H9 (cell line): ENCODE measurements around the gene ARPC4. TPM values are rescaled to one million over a fixed set of nuclear protein-coding genes. Genes with fewer than 3 reads are reported as not detected.

ENCODE experiments used
- DNase-seq: peaks from one replicate; pipeline ENCODE4 v3.0.0-alpha.2; 2017
- H2AFZ ChIP-seq: one replicate; pipeline ENCODE4 v1.6.1; 2013; ENCODE audit warnings: mild to moderate bottlenecking, low read length, control low read depth, moderate library complexity
- H2AK5ac ChIP-seq: 2 replicates; pipeline ENCODE4 v1.6.1; 2013; ENCODE audit warnings: low read length, control low read depth, mixed read lengths; ENCODE audit not compliant: insufficient read length
- H2BK120ac ChIP-seq: one replicate; pipeline ENCODE4 v1.6.1; 2013; ENCODE audit warnings: low read depth, mild to moderate bottlenecking, low read length, control low read depth, inconsistent platforms; ENCODE audit not compliant: poor library complexity, severe bottlenecking
- H2BK12ac ChIP-seq: 2 replicates; pipeline ENCODE4 v1.6.1; 2013; ENCODE audit warnings: low read length, control low read depth, mixed read lengths, low read depth; ENCODE audit not compliant: insufficient read length
- H2BK15ac ChIP-seq: 2 replicates; pipeline ENCODE4 v1.6.1; 2013; ENCODE audit warnings: low read depth, low read length, control low read depth
- H2BK20ac ChIP-seq: one replicate; pipeline ENCODE4 v1.6.1; 2013; ENCODE audit warnings: low read depth, mild to moderate bottlenecking, low read length, control low read depth, inconsistent platforms; ENCODE audit not compliant: poor library complexity, severe bottlenecking
- H2BK5ac ChIP-seq: 2 replicates; pipeline ENCODE4 v1.6.1; 2013; ENCODE audit warnings: low read length, control low read depth, mixed read lengths; ENCODE audit not compliant: insufficient read length
- H3K14ac ChIP-seq: 2 replicates; pipeline ENCODE4 v1.6.1; 2013; ENCODE audit warnings: low read length, control low read depth; ENCODE audit not compliant: insufficient read depth
- H3K18ac ChIP-seq: 2 replicates; pipeline ENCODE4 v1.6.1; 2013; ENCODE audit warnings: low read depth, mild to moderate bottlenecking, mixed read lengths, low read length, control low read depth; ENCODE audit not compliant: insufficient read length
- H3K23ac ChIP-seq: 2 replicates; pipeline ENCODE4 v1.6.1; 2013; ENCODE audit warnings: low read length, control low read depth, mixed read lengths, low read depth; ENCODE audit not compliant: insufficient read length
- H3K23me2 ChIP-seq: 2 replicates; pipeline ENCODE4 v1.6.1; 2013; ENCODE audit warnings: low read depth, mild to moderate bottlenecking, mixed read lengths, low read length, control low read depth; ENCODE audit not compliant: insufficient read length, poor library complexity, severe bottlenecking
- H3K27ac ChIP-seq: 2 replicates; pipeline ENCODE4 v1.5.1; 2013; ENCODE audit warnings: low read length, control low read depth, mixed read lengths, low read depth; ENCODE audit not compliant: insufficient read length
- H3K27me3 ChIP-seq: 2 replicates; pipeline ENCODE4 v1.6.1; 2013; ENCODE audit warnings: low read length, control low read depth, inconsistent platforms; ENCODE audit not compliant: insufficient read depth
- H3K4ac ChIP-seq: 2 replicates; pipeline ENCODE4 v1.6.1; 2013; ENCODE audit warnings: low read depth, mild to moderate bottlenecking, control low read depth, inconsistent platforms, low read length, moderate library complexity
- H3K4me1 ChIP-seq: 2 replicates; pipeline ENCODE4 v1.6.1; 2013; ENCODE audit warnings: low read length, control low read depth, inconsistent platforms; ENCODE audit not compliant: insufficient read depth
- H3K4me2 ChIP-seq: 2 replicates; pipeline ENCODE4 v1.6.1; 2013; ENCODE audit warnings: low read length, control low read depth, mixed read lengths; ENCODE audit not compliant: insufficient read length, insufficient read depth
- H3K56ac ChIP-seq: 2 replicates; pipeline ENCODE4 v1.6.1; 2013; ENCODE audit warnings: low read depth, mild to moderate bottlenecking, mixed read lengths, low read length, control low read depth; ENCODE audit not compliant: insufficient read length
- H3K79me1 ChIP-seq: 2 replicates; pipeline ENCODE4 v1.6.1; 2013; ENCODE audit warnings: low read depth, mild to moderate bottlenecking, moderate library complexity, low read length, control low read depth, inconsistent platforms; ENCODE audit not compliant: insufficient read depth, poor library complexity, severe bottlenecking
- H3K79me2 ChIP-seq: 2 replicates; pipeline ENCODE4 v1.6.1; 2013; ENCODE audit warnings: low read length, control low read depth, inconsistent platforms; ENCODE audit not compliant: insufficient read depth
- H3K9ac ChIP-seq: 2 replicates; pipeline ENCODE4 v1.6.1; 2013; ENCODE audit warnings: low read length, control low read depth, mixed read lengths; ENCODE audit not compliant: insufficient read length; ENCODE audit errors: extremely low read depth
- H3K9me3 ChIP-seq: one replicate; pipeline ENCODE4 v1.6.1; 2013; ENCODE audit warnings: low read depth, low read length, inconsistent platforms; ENCODE audit not compliant: control insufficient read depth
- H3T11ph ChIP-seq: one replicate; pipeline ENCODE4 v1.6.1; 2013; ENCODE audit warnings: mild to moderate bottlenecking, low read length, control low read depth, inconsistent platforms
- H4K20me1 ChIP-seq: one replicate; pipeline ENCODE4 v1.6.1; 2013; ENCODE audit not compliant: control insufficient read depth, insufficient read length, insufficient read depth
- H4K5ac ChIP-seq: 2 replicates; pipeline ENCODE4 v1.6.1; 2013; ENCODE audit warnings: low read depth, mild to moderate bottlenecking, mixed read lengths, low read length, control low read depth; ENCODE audit not compliant: insufficient read length
- H4K8ac ChIP-seq: replicated peaks from 2 replicates; pipeline ENCODE4 v1.6.1; 2013; ENCODE audit warnings: low read length, control low read depth, mixed read lengths, low read depth; ENCODE audit not compliant: insufficient read length
- H4K91ac ChIP-seq: 2 replicates; pipeline ENCODE4 v1.6.1; 2013; ENCODE audit warnings: low read depth, mild to moderate bottlenecking, moderate library complexity, mixed read lengths, low read length, control low read depth; ENCODE audit not compliant: insufficient read length
- H3K27ac Mint-ChIP-seq, 3 experiments: 2 replicates in 2 of 3; 3 replicates in 1 of 3; pipeline ENCODE4 v1.8.0; 2020 to 2021; ENCODE audit warnings: mixed read lengths in 3 of 3, mild to moderate bottlenecking in 1 of 3, moderate library complexity in 1 of 3
- H3K27me3 Mint-ChIP-seq: 2 replicates; pipeline ENCODE4 v1.8.0; 2021; ENCODE audit warnings: low read depth, mild to moderate bottlenecking, moderate library complexity, mixed read lengths
- H3K36me3 Mint-ChIP-seq, 3 experiments: 2 replicates in 2 of 3; 3 replicates in 1 of 3; pipeline ENCODE4 v1.8.0; 2020 to 2021; ENCODE audit warnings: low read depth in 3 of 3, mixed read lengths in 3 of 3; ENCODE audit not compliant: insufficient read depth in 1 of 3
- H3K4me1 Mint-ChIP-seq, 2 experiments: 2 replicates each; pipeline ENCODE4 v1.8.0; 2020; ENCODE audit warnings: mixed read lengths in 2 of 2
- H3K4me3 Mint-ChIP-seq, 2 experiments: 2 replicates in 1 of 2; 3 replicates in 1 of 2; pipeline ENCODE4 v1.8.0; 2020 to 2021; ENCODE audit warnings: mild to moderate bottlenecking in 2 of 2, mixed read lengths in 2 of 2, moderate library complexity in 1 of 2
- H3K9me3 Mint-ChIP-seq, 2 experiments: 2 replicates in 1 of 2; 3 replicates in 1 of 2; pipeline ENCODE4 v1.8.0; 2020; ENCODE audit warnings: mild to moderate bottlenecking in 2 of 2, mixed read lengths in 2 of 2, moderate library complexity in 1 of 2
- WGBS: extraction: QIAGEN DNeasy Blood & Tissue Kit; methylation state at CpG from one replicate; pipeline ENCODE4 v1.1.7; 2013; ENCODE audit warnings: missing lambda C conversion rate, low lambda C conversion rate, mixed read lengths; ENCODE audit not compliant: insufficient read length; ENCODE audit errors: extremely low coverage; 5-methylcytosine and 5-hydroxymethylcytosine counted together
- total RNA-seq: library from RNA; stranded (reverse); gene quantifications from 2 replicates; pipeline ENCODE4 v1.2.1, GENCODE V29; 2021
- TF ChIP-seq, protein P1 (sequence below): fragments of 200-600 bp; sonication (generic); conservative IDR thresholded peaks from 3 replicates; pipeline ENCODE4 v1.8.0; 2021; ENCODE audit warnings: antibody characterized with exemption, mild to moderate bottlenecking

The ARPC4 gene
- total RNA-seq, 1 experiment from 2014 or later: 161 TPM

DNA sequence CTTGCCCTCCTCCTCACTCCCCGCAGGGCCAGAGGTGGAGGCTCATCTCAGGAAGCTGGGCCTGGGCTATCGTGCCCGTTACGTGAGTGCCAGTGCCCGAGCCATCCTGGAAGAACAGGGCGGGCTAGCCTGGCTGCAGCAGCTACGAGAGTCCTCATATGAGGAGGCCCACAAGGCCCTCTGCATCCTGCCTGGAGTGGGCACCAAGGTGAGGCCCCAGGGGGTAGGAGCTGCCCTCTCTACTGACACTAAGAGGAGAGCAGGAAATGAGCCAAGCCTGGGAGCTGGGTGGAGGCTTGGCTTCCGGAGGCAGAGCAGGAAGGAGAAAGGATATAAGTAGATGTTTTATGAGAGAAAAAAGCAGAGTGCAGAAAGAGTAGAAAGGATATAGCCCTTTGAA is 38.2 kb upstream of the ARPC4 start:
- no peak overlapping the region for H2BK12ac ChIP-seq
- Mint-ChIP-seq H3K4me3 (no peak overlapping the region), H3K27ac (no peak overlapping the region), H3K4me1 (peaks cover 6 to 7% of the 10 kb centered on the region in 2 experiments), H3K9me3 (no peaks in the 10 kb centered on the region), H3K36me3 (peaks cover 28 to 78% (median 71%) of the 10 kb centered on the region in 3 experiments), H3K27me3 (no peaks in the 10 kb centered on the region; the same call in 1 of the 2 replicates)
- no peaks in the 10 kb centered on the region for H3K79me1 ChIP-seq
- no peaks in the 10 kb centered on the region for H4K20me1 ChIP-seq
- H2BK15ac ChIP-seq: no peak overlapping the region
- H3K4me2 ChIP-seq: no peak overlapping the region
- H3K23me2 ChIP-seq: no peaks in the 10 kb centered on the region
- no peak overlapping the region for H3K14ac ChIP-seq
- no peak overlapping the region for H3K27ac ChIP-seq
- no peak overlapping the region for H2BK120ac ChIP-seq
- H3K9me3 ChIP-seq: no peaks in the 10 kb centered on the region
- no peak overlapping the region for H3K23ac ChIP-seq
- no peak overlapping the region for H3K18ac ChIP-seq
- no peak overlapping the region for H2AK5ac ChIP-seq
- H3K4me1 ChIP-seq: no peaks in the 10 kb centered on the region
- no CpG with 5 or more reads among the region's 8 CpGs for WGBS
- H3T11ph ChIP-seq: no peak overlapping the region
- no peak for DNase-seq
- H4K91ac ChIP-seq: no peak overlapping the region
- H3K27me3 ChIP-seq: no peaks in the 10 kb centered on the region
- no peak overlapping the region for H2BK5ac ChIP-seq
- no peak overlapping the region for H3K4ac ChIP-seq
- TF ChIP-seq, protein P1, sequence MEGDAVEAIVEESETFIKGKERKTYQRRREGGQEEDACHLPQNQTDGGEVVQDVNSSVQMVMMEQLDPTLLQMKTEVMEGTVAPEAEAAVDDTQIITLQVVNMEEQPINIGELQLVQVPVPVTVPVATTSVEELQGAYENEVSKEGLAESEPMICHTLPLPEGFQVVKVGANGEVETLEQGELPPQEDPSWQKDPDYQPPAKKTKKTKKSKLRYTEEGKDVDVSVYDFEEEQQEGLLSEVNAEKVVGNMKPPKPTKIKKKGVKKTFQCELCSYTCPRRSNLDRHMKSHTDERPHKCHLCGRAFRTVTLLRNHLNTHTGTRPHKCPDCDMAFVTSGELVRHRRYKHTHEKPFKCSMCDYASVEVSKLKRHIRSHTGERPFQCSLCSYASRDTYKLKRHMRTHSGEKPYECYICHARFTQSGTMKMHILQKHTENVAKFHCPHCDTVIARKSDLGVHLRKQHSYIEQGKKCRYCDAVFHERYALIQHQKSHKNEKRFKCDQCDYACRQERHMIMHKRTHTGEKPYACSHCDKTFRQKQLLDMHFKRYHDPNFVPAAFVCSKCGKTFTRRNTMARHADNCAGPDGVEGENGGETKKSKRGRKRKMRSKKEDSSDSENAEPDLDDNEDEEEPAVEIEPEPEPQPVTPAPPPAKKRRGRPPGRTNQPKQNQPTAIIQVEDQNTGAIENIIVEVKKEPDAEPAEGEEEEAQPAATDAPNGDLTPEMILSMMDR: no peak
- no peak overlapping the region for H4K5ac ChIP-seq
- no peak overlapping the region for H3K9ac ChIP-seq
- no peak overlapping the region for H3K56ac ChIP-seq
- no peak overlapping the region for H4K8ac ChIP-seq
- H2AFZ ChIP-seq: no peak overlapping the region
- H3K79me2 ChIP-seq: no peaks in the 10 kb centered on the region
- no peak overlapping the region for H2BK20ac ChIP-seq
